Smooth muscle cell (in vitro differentiated cells): ENCODE data around the gene POLR3E. TPM values are rescaled to one million over a fixed set of nuclear protein-coding genes. Genes with fewer than 3 reads are reported as not detected.
A peak's percentile ranks its signal among the peaks of the same experiment; 100 is the strongest.

Experiments
- DNase-seq: peaks from one replicate; lab custom pipeline; 2025; ENCODE audit not compliant: unreplicated experiment; lab: John Stamatoyannopoulos, UW
- H2AFZ ChIP-seq: fragments of 200-600 bp; sonication (generic); 2 replicates; pipeline ENCODE4 v1.6.0; 2016; ENCODE audit warnings: antibody characterized with exemption, low read depth, mild to moderate bottlenecking
- H3F3A ChIP-seq: fragments of 200-600 bp; sonication (generic); 2 replicates; pipeline ENCODE4 v1.6.0; 2017; ENCODE audit warnings: antibody characterized with exemption, low read depth
- H3K27ac ChIP-seq: fragments of 200-600 bp; sonication (generic); 2 replicates; pipeline ENCODE4 v1.5.1; 2016; ENCODE audit warnings: low read depth, mild to moderate bottlenecking
- H3K27me3 ChIP-seq: fragments of 200-600 bp; sonication (generic); 2 replicates; pipeline ENCODE4 v1.6.1; 2016; ENCODE audit warnings: low read depth, mild to moderate bottlenecking
- H3K36me3 ChIP-seq: fragments of 200-600 bp; sonication (generic); 2 replicates; pipeline ENCODE4 v1.5.1; 2016; ENCODE audit warnings: low read depth
- H3K4me1 ChIP-seq: fragments of 200-600 bp; sonication (generic); 2 replicates; pipeline ENCODE4 v1.5.1; 2016; ENCODE audit warnings: low read depth
- H3K4me2 ChIP-seq: fragments of 200-600 bp; sonication (generic); 2 replicates; pipeline ENCODE4 v1.6.0; 2016; ENCODE audit warnings: mild to moderate bottlenecking
- H3K4me3 ChIP-seq: fragments of 200-600 bp; sonication (generic); 2 replicates; pipeline ENCODE4 v1.5.1; 2016; ENCODE audit warnings: mild to moderate bottlenecking
- H3K79me2 ChIP-seq: fragments of 200-600 bp; sonication (generic); 2 replicates; pipeline ENCODE4 v1.6.0; 2016; ENCODE audit warnings: low read depth, mild to moderate bottlenecking
- H3K9ac ChIP-seq: fragments of 200-600 bp; sonication (generic); 2 replicates; pipeline ENCODE4 v1.6.0; 2016; ENCODE audit warnings: low read depth
- H3K9me3 ChIP-seq: fragments of 200-600 bp; sonication (generic); replicated peaks from 2 replicates; pipeline ENCODE4 v1.5.1; 2016; ENCODE audit warnings: low read depth
- H4K20me1 ChIP-seq: fragments of 200-600 bp; sonication (generic); 2 replicates; pipeline ENCODE4 v1.6.0; 2016; ENCODE audit warnings: low read depth
- CTCF ChIP-seq: fragments of 200-600 bp; sonication (generic); IDR thresholded peaks from 2 replicates; pipeline ENCODE4 v1.5.1; 2017; ENCODE audit warnings: borderline replicate concordance, mild to moderate bottlenecking, antibody characterized with exemption; ENCODE audit not compliant: insufficient read depth, poor library complexity, severe bottlenecking
- WGBS: methylation state at CpG from one replicate; pipeline ENCODE4 v1.1.7; 2016; ENCODE audit warnings: low lambda C conversion rate; 5-methylcytosine and 5-hydroxymethylcytosine counted together
- polyA plus RNA-seq: library from polyadenylated mRNA; unstranded; fragments of >200 nt; fragmentation: Nextera tagmentation; extraction: Ambion mirVana; gene quantifications from 2 replicates; pipeline ENCODE4 v1.2.1, GENCODE V29; 2016
- total RNA-seq: library from RNA; depleted of rRNA; stranded (reverse); fragments of >200 nt; gene quantifications from 2 replicates; pipeline ENCODE4 v1.2.3, GENCODE V29; 2014

POLR3E gene
- 29.1 and 31.2 TPM in 2 replicates for total RNA-seq
- 13.9 and 21.2 TPM in 2 replicates for polyA plus RNA-seq

- Histone ChIP-seq H3K79me2 (peaks cover 28% of the 10 kb centered on the region), H3K9me3 (no peaks in the 10 kb centered on the region), H3K27ac (peak within 1 kb of the TSS; percentile 96), H3K4me1 (no peaks in the 10 kb centered on the region), H3F3A (peaks cover 5% of the 10 kb centered on the region), H3K27me3 (no peaks in the 10 kb centered on the region), H3K9ac (peak within 1 kb of the TSS; percentile 96), H3K36me3 (no peaks in the 10 kb centered on the region), H4K20me1 (peaks cover 39% of the 10 kb centered on the region), H3K4me2 (peak within 1 kb of the TSS; percentile 90), H2AFZ (peak within 1 kb of the TSS; percentile 80), H3K4me3 (peak within 1 kb of the TSS; percentile 90)
- peak; percentile 99 for DNase-seq
- 1% methylated on average over 64 of the region's 76 CpGs for WGBS
- TF ChIP-seq CTCF: peak; percentile 84
Observed at GRCh38 chr16:22297114-22297870, at the start of gene POLR3E. Gene POLR3E, plus strand, starts transcription at chr16:22297409. Its CDS starts 5,560 bp downstream, at chr16:22302969.

GRCh38 chr16:22250522-22250921 is 46.7 kb upstream of the POLR3E start:
- WGBS: 96% methylated on average over 6 of the region's 6 CpGs
- no peaks in the 10 kb centered on the region for H4K20me1 ChIP-seq
- H3K4me1 ChIP-seq: no peaks in the 10 kb centered on the region
- H3K4me3 ChIP-seq: no peak overlapping the region
- peaks cover 5% of the 10 kb centered on the region for H3K36me3 ChIP-seq
- no peaks in the 10 kb centered on the region for H3K27me3 ChIP-seq
- no peaks in the 10 kb centered on the region for H3K79me2 ChIP-seq
- no peak overlapping the region for H3K9ac ChIP-seq
- no peak for DNase-seq
- no peak overlapping the region for H3K4me2 ChIP-seq
- no peak overlapping the region for H3K27ac ChIP-seq
- TF ChIP-seq CTCF: no peak
- no peaks in the 10 kb centered on the region for H3F3A ChIP-seq
- no peak overlapping the region for H2AFZ ChIP-seq
- no peaks in the 10 kb centered on the region for H3K9me3 ChIP-seq

- H3K36me3 ChIP-seq: peaks cover 7% of the 10 kb centered on the region
- no peaks in the 10 kb centered on the region for H3K27me3 ChIP-seq
- H3K4me1 ChIP-seq: no peaks in the 10 kb centered on the region
- no peaks in the 10 kb centered on the region for H3K9me3 ChIP-seq
- H4K20me1 ChIP-seq: no peaks in the 10 kb centered on the region
- H3K4me2 ChIP-seq: no peak overlapping the region
- H3K9ac ChIP-seq: no peak overlapping the region
- no peak for TF ChIP-seq CTCF
- no peak for DNase-seq
- H2AFZ ChIP-seq: no peak overlapping the region
- no peaks in the 10 kb centered on the region for H3F3A ChIP-seq
- no peak overlapping the region for H3K27ac ChIP-seq
- over 99% methylated on average over 5 of the region's 5 CpGs for WGBS
- H3K79me2 ChIP-seq: no peaks in the 10 kb centered on the region
- no peak overlapping the region for H3K4me3 ChIP-seq
Observed at GRCh38 chr16:22252317-22252716, 44.9 kb upstream of the POLR3E start.

GRCh38 chr16:22253272-22253671 is 43.9 kb upstream of the POLR3E start:
- no peaks in the 10 kb centered on the region for H3K79me2 ChIP-seq
- DNase-seq: no peak
- no peak overlapping the region for H3K4me3 ChIP-seq
- H3K27ac ChIP-seq: no peak overlapping the region
- 92% methylated on average over 5 of the region's 5 CpGs for WGBS
- no peak overlapping the region for H3K9ac ChIP-seq
- no peaks in the 10 kb centered on the region for H3K9me3 ChIP-seq
- no peaks in the 10 kb centered on the region for H3K4me1 ChIP-seq
- no peaks in the 10 kb centered on the region for H3F3A ChIP-seq
- H3K36me3 ChIP-seq: peaks cover 7% of the 10 kb centered on the region
- no peaks in the 10 kb centered on the region for H4K20me1 ChIP-seq
- no peak overlapping the region for H2AFZ ChIP-seq
- H3K4me2 ChIP-seq: no peak overlapping the region
- no peak for TF ChIP-seq CTCF
- H3K27me3 ChIP-seq: no peaks in the 10 kb centered on the region
